Effector memory CD4-positive, alpha-beta T cell (primary cell): Measurements from ENCODE around the gene ATP8B1.
"Not testable (repeated sequence)": the region's sequence is repeated elsewhere in the genome, so short reads cannot be mapped to it uniquely, and the experiment has no call there.

Experiments
- DNase-seq, 3 donors: peaks; one replicate each; pipeline ENCODE4 v3.0.0-alpha.2; 2020
- H3K27ac ChIP-seq: 2 replicates; pipeline ENCODE4 v1.7.0; 2013; ENCODE audit warnings: mild to moderate bottlenecking, low read length, moderate library complexity; ENCODE audit not compliant: insufficient read depth, poor library complexity, severe bottlenecking
- H3K27me3 ChIP-seq: replicated peaks from 2 replicates; pipeline ENCODE4 v1.7.0; 2013; ENCODE audit warnings: mild to moderate bottlenecking, low read length; ENCODE audit not compliant: insufficient read depth, control insufficient read depth, poor library complexity, severe bottlenecking
- H3K36me3 ChIP-seq: 2 replicates; pipeline ENCODE4 v1.7.0; 2013; ENCODE audit warnings: mild to moderate bottlenecking, low read length, moderate library complexity; ENCODE audit not compliant: control insufficient read depth, insufficient read depth
- H3K4me1 ChIP-seq: 2 replicates; pipeline ENCODE4 v1.7.0; 2013; ENCODE audit warnings: low read length, mild to moderate bottlenecking; ENCODE audit not compliant: control insufficient read depth, insufficient read depth, poor library complexity, severe bottlenecking
- H3K4me3 ChIP-seq: 2 replicates; pipeline ENCODE4 v1.7.0; 2013; ENCODE audit warnings: low read length, low read depth, mild to moderate bottlenecking; ENCODE audit not compliant: insufficient read depth, poor library complexity, severe bottlenecking
- H3K9me3 ChIP-seq: 2 replicates; pipeline ENCODE4 v1.7.0; 2013; ENCODE audit warnings: mild to moderate bottlenecking, low read length, moderate library complexity; ENCODE audit not compliant: control insufficient read depth

ATP8B1 gene

DNA sequence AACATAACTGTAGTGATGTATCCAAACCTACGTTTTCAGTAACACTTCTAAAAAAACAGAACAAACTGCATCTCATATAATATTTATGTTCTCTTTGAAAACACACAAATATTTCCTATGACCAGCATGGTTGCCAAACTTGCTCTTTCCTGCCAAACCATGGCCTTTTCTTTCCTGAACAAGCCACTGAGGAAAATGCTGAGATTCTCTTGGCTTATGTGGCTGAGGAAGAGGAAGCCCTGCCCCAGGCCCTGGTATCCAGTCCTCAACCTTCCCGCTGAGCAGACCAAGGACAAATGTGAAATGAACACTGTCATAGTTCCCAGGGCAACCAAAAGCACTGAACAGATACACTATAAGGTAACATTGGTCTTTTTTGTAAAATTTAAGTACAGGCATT, 145.6 kb downstream of the ATP8B1 start:
- Histone ChIP-seq H3K9me3 (no peaks in the 10 kb centered on the region), H3K36me3 (no peaks in the 10 kb centered on the region), H3K4me1 (no peaks in the 10 kb centered on the region), H3K4me3 (no peak overlapping the region), H3K27me3 (no peaks in the 10 kb centered on the region), H3K27ac (no peak overlapping the region)
- no peak for DNase-seq

DNA sequence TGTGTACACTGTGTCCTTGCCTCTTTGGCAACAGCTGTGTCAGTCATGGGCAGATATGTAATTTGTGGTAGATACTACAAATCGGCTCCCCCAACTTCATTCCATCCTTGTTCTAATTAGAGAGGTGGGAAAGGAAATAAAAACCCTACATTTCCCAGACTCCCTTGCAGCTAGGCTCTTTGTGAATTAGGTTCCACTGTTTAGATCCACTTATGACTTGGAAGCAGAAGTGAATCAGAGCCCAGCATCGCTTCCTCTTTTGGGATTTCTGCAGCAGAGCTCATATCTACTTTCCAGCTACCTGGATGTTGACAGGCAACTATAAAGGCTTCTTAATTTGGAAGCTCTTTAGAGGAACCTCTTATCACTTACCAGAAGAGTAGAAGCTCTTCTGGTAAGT, 147.4 kb downstream of the ATP8B1 start:
- no peaks in the 10 kb centered on the region for H3K9me3 ChIP-seq
- no peaks in the 10 kb centered on the region for H3K36me3 ChIP-seq
- H3K4me1 ChIP-seq = no peaks in the 10 kb centered on the region
- no peaks in the 10 kb centered on the region for H3K27me3 ChIP-seq
- DNase-seq = no peak
- H3K4me3 ChIP-seq = no peak overlapping the region
- no peak overlapping the region for H3K27ac ChIP-seq

DNA sequence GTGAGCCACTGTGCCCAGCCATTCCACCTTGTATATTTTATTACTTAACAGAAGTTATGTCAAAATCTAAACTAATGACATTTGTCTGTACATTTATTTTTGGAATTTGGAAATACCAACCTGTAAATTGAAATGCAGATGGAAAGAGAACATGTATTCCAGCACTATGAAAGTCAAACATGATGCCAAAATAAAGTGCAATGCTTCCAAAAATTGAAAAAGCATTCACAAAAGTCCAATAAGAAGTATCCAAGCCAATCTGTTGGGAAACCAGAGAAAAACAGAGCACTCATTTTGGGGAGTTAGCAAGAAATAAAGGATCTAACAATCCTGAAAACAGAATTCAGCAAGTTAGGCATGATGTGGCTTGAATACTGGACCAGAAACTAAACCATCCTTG, 151.2 kb downstream of the ATP8B1 start:
- no peak for DNase-seq
- Histone ChIP-seq H3K36me3 (no peaks in the 10 kb centered on the region), H3K27ac (no peak overlapping the region), H3K27me3 (no peaks in the 10 kb centered on the region), H3K9me3 (no peaks in the 10 kb centered on the region), H3K4me3 (no peak overlapping the region), H3K4me1 (no peaks in the 10 kb centered on the region)

- DNase-seq = no peak
- no peaks in the 10 kb centered on the region for H3K27me3 ChIP-seq
- no peaks in the 10 kb centered on the region for H3K4me1 ChIP-seq
- H3K36me3 ChIP-seq = no peaks in the 10 kb centered on the region
- no peak overlapping the region for H3K27ac ChIP-seq
- H3K9me3 ChIP-seq = no peaks in the 10 kb centered on the region
- no peak overlapping the region for H3K4me3 ChIP-seq
Measured at GRCh38 chr18:57649556-57650500, 153.3 kb downstream of the ATP8B1 start.

DNA sequence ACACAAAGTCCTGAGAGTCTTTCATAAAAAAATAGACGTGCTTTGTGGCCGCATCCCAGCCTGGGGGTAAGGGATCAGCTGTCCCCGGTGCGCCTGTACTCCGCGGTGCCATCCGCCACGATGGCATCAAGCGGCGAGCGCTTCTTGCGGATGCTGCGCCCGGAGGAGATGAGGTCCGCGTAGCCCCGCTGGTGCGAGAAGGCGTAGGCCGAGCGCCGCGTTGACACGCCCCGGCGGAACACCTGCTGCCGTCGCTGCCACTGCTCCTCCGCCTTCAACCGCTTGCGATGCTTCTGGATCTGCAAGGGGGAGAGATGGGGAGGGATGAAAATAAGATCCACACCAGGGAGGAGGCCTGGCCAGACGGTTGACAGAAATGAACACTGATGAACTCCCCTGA, 154.7 kb downstream of the ATP8B1 start:
- H3K36me3 ChIP-seq = no peaks in the 10 kb centered on the region
- no peak for DNase-seq
- no peaks in the 10 kb centered on the region for H3K4me1 ChIP-seq
- no peaks in the 10 kb centered on the region for H3K9me3 ChIP-seq
- no peak overlapping the region for H3K4me3 ChIP-seq
- no peaks in the 10 kb centered on the region for H3K27me3 ChIP-seq
- no peak overlapping the region for H3K27ac ChIP-seq

DNA sequence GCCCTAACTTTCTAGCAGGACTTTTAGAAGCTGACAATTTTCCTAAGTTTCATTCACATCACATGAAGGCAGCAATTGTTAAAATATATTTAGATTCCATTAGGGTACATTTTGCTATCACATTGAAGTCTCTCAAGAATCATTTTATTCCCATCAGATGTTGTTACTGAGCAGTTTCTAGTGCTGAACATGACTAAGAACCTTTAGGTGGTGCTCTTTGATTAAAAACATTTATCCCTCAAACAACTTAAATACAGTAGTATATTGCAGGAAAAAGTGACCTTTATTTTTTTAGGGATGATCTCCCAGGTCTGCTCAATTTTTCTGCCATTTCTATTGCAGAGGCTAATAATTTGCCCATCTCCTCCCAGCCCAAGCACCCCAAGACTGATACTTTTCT, 158.6 kb downstream of the ATP8B1 start:
- Histone ChIP-seq H3K4me3 (no peak overlapping the region), H3K4me1 (no peaks in the 10 kb centered on the region), H3K27ac (no peak overlapping the region), H3K36me3 (no peaks in the 10 kb centered on the region), H3K27me3 (no peaks in the 10 kb centered on the region), H3K9me3 (no peaks in the 10 kb centered on the region)
- DNase-seq = no peak

- H3K4me3 ChIP-seq, H3K9me3 ChIP-seq, H3K27ac ChIP-seq, DNase-seq, H3K4me1 ChIP-seq, H3K36me3 ChIP-seq, H3K27me3 ChIP-seq: not testable (repeated sequence)
Measured at GRCh38 chr18:57643726-57644125, 159.4 kb downstream of the ATP8B1 start.

DNA sequence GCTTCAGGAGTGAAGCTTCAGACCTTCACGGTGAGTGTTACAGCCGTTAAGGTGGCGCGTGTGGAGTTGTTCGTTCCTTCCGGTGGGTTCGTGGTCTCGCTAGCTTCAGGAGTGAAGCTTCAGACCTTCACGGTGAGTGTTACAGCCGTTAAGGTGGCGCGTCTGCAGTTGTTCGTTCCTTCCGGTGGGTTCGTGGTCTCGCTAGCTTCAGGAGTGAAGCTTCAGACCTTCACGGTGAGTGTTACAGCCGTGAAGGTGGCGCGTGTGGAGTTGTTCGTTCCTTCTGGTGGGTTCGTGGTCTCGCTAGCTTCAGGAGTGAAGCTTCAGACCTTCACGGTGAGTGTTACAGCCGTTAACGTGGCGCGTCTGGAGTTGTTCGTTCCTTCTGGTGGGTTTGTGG, 160.7 kb downstream of the ATP8B1 start:
- not testable (repeated sequence) for H3K9me3 ChIP-seq, H3K36me3 ChIP-seq, H3K27me3 ChIP-seq, H3K4me1 ChIP-seq, DNase-seq, H3K27ac ChIP-seq, H3K4me3 ChIP-seq

DNA sequence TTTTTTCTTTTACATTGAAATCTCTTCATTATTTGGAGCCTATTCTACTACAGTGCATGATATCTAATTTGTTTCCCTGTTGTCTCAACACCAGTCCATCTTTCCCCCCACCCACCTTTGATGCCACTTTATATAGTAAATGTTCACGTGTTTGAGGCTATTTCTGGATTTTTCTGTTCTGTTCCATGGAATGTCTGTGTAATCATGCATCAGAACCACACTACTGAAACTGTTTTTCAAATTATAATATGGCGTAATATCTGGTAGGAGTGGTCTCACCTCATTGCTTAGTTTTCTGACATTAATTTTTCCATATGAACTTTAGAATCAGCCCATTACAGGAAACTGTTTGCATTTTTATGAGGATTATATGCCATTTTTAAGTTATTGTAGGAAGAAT, 162.4 kb downstream of the ATP8B1 start:
- DNase-seq = no peak
- Histone ChIP-seq H3K36me3 (no peaks in the 10 kb centered on the region), H3K27ac (no peak overlapping the region), H3K27me3 (no peaks in the 10 kb centered on the region), H3K4me3 (no peak overlapping the region), H3K4me1 (no peaks in the 10 kb centered on the region), H3K9me3 (no peaks in the 10 kb centered on the region)

DNA sequence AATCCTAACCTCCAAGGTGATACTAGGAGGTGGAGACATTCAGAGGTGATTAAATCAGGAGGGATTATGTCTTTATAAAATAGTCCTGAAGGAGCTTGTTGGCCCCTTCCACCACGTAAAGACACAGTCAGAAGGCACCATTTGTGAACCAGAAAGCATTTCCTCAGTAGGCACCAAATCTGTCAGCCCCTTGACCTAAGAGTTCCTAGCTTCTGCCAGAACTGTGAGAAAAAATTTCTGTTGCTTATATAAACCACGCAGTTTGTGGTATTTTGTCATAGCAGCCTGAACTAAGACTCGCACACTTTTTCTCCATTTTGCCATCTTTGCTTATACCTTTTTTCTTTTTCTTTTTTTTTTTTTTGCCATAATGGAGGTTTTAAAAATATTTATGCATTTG, 162.9 kb downstream of the ATP8B1 start:
- DNase-seq = no peak

More for the DNA sequence above, 162.9 kb downstream of the ATP8B1 start:
- no peak overlapping the region for H3K4me3 ChIP-seq
- H3K4me1 ChIP-seq = no peaks in the 10 kb centered on the region
- no peak overlapping the region for H3K27ac ChIP-seq
- H3K36me3 ChIP-seq = no peaks in the 10 kb centered on the region
- H3K9me3 ChIP-seq = no peaks in the 10 kb centered on the region
- no peaks in the 10 kb centered on the region for H3K27me3 ChIP-seq
